ENCODE measurements around the gene ACAA2. TPM values are rescaled to one million over a fixed set of nuclear protein-coding genes. Genes with fewer than 3 reads are reported as not detected.

The ACAA2 gene
- total RNA-seq, 1 experiment from 2014 or later, result 33.7 TPM

GRCh38 chr18:49763590-49763989 lies 49.7 kb downstream of the ACAA2 start:
- ChIA-PET CTCF (no interaction called here), POLR2A (ENCODE audit: unreplicated experiment) (no interaction called here)
- Histone ChIP-seq H3K36me3 (ENCODE audit: low read depth) (no peaks in the 10 kb centered on the region), H3K9me3 (ENCODE audit: insufficient read depth, low read depth) (no peaks in the 10 kb centered on the region), H2AFZ (no peak overlapping the region), H3K27ac (no peak overlapping the region), H3K9me2 (ENCODE audit: insufficient read depth) (no peaks in the 10 kb centered on the region), H3K27me3 (ENCODE audit: insufficient read depth, low read depth) (no peaks in the 10 kb centered on the region), H4K20me1 (ENCODE audit: insufficient read depth) (no peaks in the 10 kb centered on the region), H3K79me2 (ENCODE audit: low read depth) (no peaks in the 10 kb centered on the region), H3K4me1 (replicated peaks; ENCODE audit: insufficient read depth) (no peaks in the 10 kb centered on the region), H3K4me3 (no peak overlapping the region), H3F3A (ENCODE audit: insufficient read depth, low read depth) (no peaks in the 10 kb centered on the region), H3K4me2 (no peak overlapping the region)
- intact Hi-C loops (cut with micrococcal nuclease; ENCODE audit: unreplicated experiment), result no loop called here
- DNase-seq, result no peak
- TF ChIP-seq EZH2 (IDR thresholded peaks at IDR 0.05; ENCODE audit: low read depth) (no peak), CTCF (conservative IDR thresholded peaks at IDR 0.05) (no peak)
- no TSS peak for BruUV-seq (replicated peaks)

- Histone ChIP-seq H3K79me2 (ENCODE audit: low read depth) (no peaks in the 10 kb centered on the region), H3K4me3 (no peak overlapping the region), H3K9me2 (ENCODE audit: insufficient read depth) (no peaks in the 10 kb centered on the region), H3K9me3 (ENCODE audit: insufficient read depth, low read depth) (no peaks in the 10 kb centered on the region), H3K27ac (no peak overlapping the region), H3K36me3 (ENCODE audit: low read depth) (no peaks in the 10 kb centered on the region), H4K20me1 (ENCODE audit: insufficient read depth) (no peaks in the 10 kb centered on the region), H3K27me3 (ENCODE audit: insufficient read depth, low read depth) (no peaks in the 10 kb centered on the region), H3F3A (ENCODE audit: insufficient read depth, low read depth) (no peaks in the 10 kb centered on the region), H2AFZ (no peak overlapping the region), H3K4me1 (replicated peaks; ENCODE audit: insufficient read depth) (no peaks in the 10 kb centered on the region), H3K4me2 (no peak overlapping the region)
- TF ChIP-seq CTCF (conservative IDR thresholded peaks at IDR 0.05), result no peak
- no peak for TF ChIP-seq EZH2 (IDR thresholded peaks at IDR 0.05; ENCODE audit: low read depth)
- DNase-seq, result no peak
- POLR2A ChIA-PET (ENCODE audit: unreplicated experiment), result no interaction called here
- intact Hi-C loops (cut with micrococcal nuclease; ENCODE audit: unreplicated experiment), result no loop called here
- no TSS peak for BruUV-seq (replicated peaks)
- CTCF ChIA-PET, result no interaction called here
Observed at GRCh38 chr18:49762191-49763077, 50.9 kb downstream of the ACAA2 start.

- no peak overlapping the region for H3K4me3 ChIP-seq
- no peaks in the 10 kb centered on the region for H3K9me2 ChIP-seq (ENCODE audit: insufficient read depth)
- no peaks in the 10 kb centered on the region for H3F3A ChIP-seq (ENCODE audit: insufficient read depth, low read depth)
- H2AFZ ChIP-seq, result no peak overlapping the region
- CTCF ChIA-PET, result no interaction called here
- no peak overlapping the region for H3K27ac ChIP-seq
- no peak for DNase-seq
- no peak for TF ChIP-seq EZH2 (IDR thresholded peaks at IDR 0.05; ENCODE audit: low read depth)
- no peak for TF ChIP-seq CTCF (conservative IDR thresholded peaks at IDR 0.05)
- no peaks in the 10 kb centered on the region for H3K36me3 ChIP-seq (ENCODE audit: low read depth)
- no peak overlapping the region for H3K4me2 ChIP-seq
- H3K4me1 ChIP-seq (replicated peaks; ENCODE audit: insufficient read depth), result no peaks in the 10 kb centered on the region
- no peaks in the 10 kb centered on the region for H3K27me3 ChIP-seq (ENCODE audit: insufficient read depth, low read depth)
- no TSS peak for BruUV-seq (replicated peaks)
- H3K9me3 ChIP-seq (ENCODE audit: insufficient read depth, low read depth), result no peaks in the 10 kb centered on the region
- intact Hi-C loops (cut with micrococcal nuclease; ENCODE audit: unreplicated experiment), result no loop called here
- H3K79me2 ChIP-seq (ENCODE audit: low read depth), result no peaks in the 10 kb centered on the region
- no peaks in the 10 kb centered on the region for H4K20me1 ChIP-seq (ENCODE audit: insufficient read depth)
- POLR2A ChIA-PET (ENCODE audit: unreplicated experiment), result no interaction called here
Observed at GRCh38 chr18:49761771-49762170, 51.6 kb downstream of the ACAA2 start.

Measured in PC-9 (cell line).